Naive thymus-derived CD4-positive, alpha-beta T cell (primary cell): ENCODE results near the gene FANCD2. TPM values are rescaled to one million over a fixed set of nuclear protein-coding genes. Genes with fewer than 3 reads are reported as not detected.

Experiments
- ATAC-seq: fragments of 150-1000 bp; cut with Tn5 transposase; 2 replicates; pipeline ENCODE4 v1.10.0; 2021; ENCODE audit warnings: mild to moderate bottlenecking, moderate library complexity
- CTCF ChIA-PET: fragments of 350-600 bp; sonication (Branson Sonifier 250); formaldehyde crosslinking; loops from one replicate; lab custom pipeline; 2021; ENCODE audit warnings: antibody characterized with exemption; lab: Charles Lee
- POLR2A ChIA-PET: fragments of 350-600 bp; sonication (Branson Sonifier 250); formaldehyde crosslinking; loops from one replicate; lab custom pipeline; 2021; ENCODE audit warnings: antibody characterized with exemption, inconsistent platforms; lab: Charles Lee
- DNase-seq, 9 donors: peaks; one replicate each; pipeline versions ENCODE4 v3.0.0 to v3.0.0-alpha.2; 2020 to 2022; ENCODE audit warnings: mixed read lengths in 1 of 9
- H3K27ac ChIP-seq: one replicate; pipeline ENCODE4 v1.7.0; 2013; ENCODE audit warnings: mild to moderate bottlenecking, low read depth, low read length, moderate library complexity
- H3K27me3 ChIP-seq, 2 donors: one replicate each; pipeline ENCODE4 v1.7.0; 2013; ENCODE audit warnings: low read length in 2 of 2, mild to moderate bottlenecking in 2 of 2, moderate library complexity in 2 of 2; ENCODE audit not compliant: control insufficient read depth in 2 of 2, insufficient read depth in 2 of 2
- H3K36me3 ChIP-seq, 3 experiments: 1 replicate in 2 of 3; 2 replicates in 1 of 3; pipeline ENCODE4 v1.7.0; 2013; ENCODE audit warnings: low read length in 3 of 3, mild to moderate bottlenecking in 3 of 3, moderate library complexity in 1 of 3; ENCODE audit not compliant: insufficient read depth in 3 of 3, control insufficient read depth in 2 of 3
- H3K4me1 ChIP-seq, 2 donors: one replicate each; pipeline ENCODE4 v1.7.0; 2013; ENCODE audit warnings: low read length in 2 of 2, mild to moderate bottlenecking in 2 of 2, moderate library complexity in 1 of 2; ENCODE audit not compliant: control insufficient read depth in 2 of 2, insufficient read depth in 2 of 2
- H3K4me3 ChIP-seq: 2 replicates; pipeline ENCODE4 v1.7.0; 2013; ENCODE audit warnings: mild to moderate bottlenecking, low read length
- H3K9me3 ChIP-seq, 3 experiments: 1 replicate in 2 of 3; 2 replicates in 1 of 3; pipeline ENCODE4 v1.7.0; 2013; ENCODE audit warnings: low read length in 3 of 3; ENCODE audit not compliant: control insufficient read depth in 2 of 3
- H3K27ac Mint-ChIP-seq, 9 donors: one replicate each; pipeline ENCODE4 v1.8.0; 2020 to 2022; ENCODE audit warnings: mixed read lengths in 9 of 9, mild to moderate bottlenecking in 8 of 9, moderate library complexity in 5 of 9, inconsistent platforms in 2 of 9
- H3K27me3 Mint-ChIP-seq, 5 donors: one replicate each; pipeline ENCODE4 v1.8.0; 2021 to 2022; ENCODE audit warnings: mixed read lengths in 5 of 5, mild to moderate bottlenecking in 1 of 5
- H3K36me3 Mint-ChIP-seq, 5 donors: one replicate each; pipeline ENCODE4 v1.8.0; 2020 to 2022; ENCODE audit warnings: mixed read lengths in 5 of 5, mild to moderate bottlenecking in 3 of 5, inconsistent platforms in 1 of 5
- H3K4me1 Mint-ChIP-seq, 7 donors: one replicate each; pipeline ENCODE4 v1.8.0; 2020 to 2022; ENCODE audit warnings: mixed read lengths in 7 of 7, mild to moderate bottlenecking in 3 of 7, inconsistent platforms in 1 of 7
- H3K4me3 Mint-ChIP-seq, 10 donors: one replicate each; pipeline ENCODE4 v1.8.0; 2020 to 2022; ENCODE audit warnings: mild to moderate bottlenecking in 10 of 10, mixed read lengths in 10 of 10, moderate library complexity in 6 of 10, inconsistent platforms in 2 of 10
- H3K9me3 Mint-ChIP-seq, 11 donors: one replicate each; pipeline ENCODE4 v1.8.0; 2020 to 2022; ENCODE audit warnings: mixed read lengths in 11 of 11, mild to moderate bottlenecking in 4 of 11, inconsistent platforms in 1 of 11, moderate library complexity in 1 of 11
- intact Hi-C, 2 donors: fragments of 100-400 bp; cut with micrococcal nuclease; formaldehyde crosslinking; loops; one replicate each; pipeline ENCODE4 v1.15.1; 2023
- polyA plus RNA-seq, 2 donors: library from polyadenylated mRNA; unstranded; fragments of 300-500 nt; fragmentation: Illumina TruSeq; gene quantifications; one replicate each; pipeline ENCODE4 v1.2.3, GENCODE V29; 2021
- total RNA-seq, 6 experiments: library from RNA in 5 of 6; stranded (reverse) in 5 of 6; gene quantifications; 1 replicate in 5 of 6; 2 replicates in 1 of 6; pipeline ENCODE4 v1.2.3 and lab custom pipeline; 2021 to 2026

FANCD2 gene
- total RNA-seq (10 to 100 TPM; 18.3 to 41.5 (median 34.1) TPM), polyA plus RNA-seq (1 to 10 TPM; 3.3 to 5.1 TPM), total RNA-seq (lab: John Stamatoyannopoulos, UW) (38.5 reads per million, percentile 65 among the genes with 10 or more reads in this experiment)

DNA sequence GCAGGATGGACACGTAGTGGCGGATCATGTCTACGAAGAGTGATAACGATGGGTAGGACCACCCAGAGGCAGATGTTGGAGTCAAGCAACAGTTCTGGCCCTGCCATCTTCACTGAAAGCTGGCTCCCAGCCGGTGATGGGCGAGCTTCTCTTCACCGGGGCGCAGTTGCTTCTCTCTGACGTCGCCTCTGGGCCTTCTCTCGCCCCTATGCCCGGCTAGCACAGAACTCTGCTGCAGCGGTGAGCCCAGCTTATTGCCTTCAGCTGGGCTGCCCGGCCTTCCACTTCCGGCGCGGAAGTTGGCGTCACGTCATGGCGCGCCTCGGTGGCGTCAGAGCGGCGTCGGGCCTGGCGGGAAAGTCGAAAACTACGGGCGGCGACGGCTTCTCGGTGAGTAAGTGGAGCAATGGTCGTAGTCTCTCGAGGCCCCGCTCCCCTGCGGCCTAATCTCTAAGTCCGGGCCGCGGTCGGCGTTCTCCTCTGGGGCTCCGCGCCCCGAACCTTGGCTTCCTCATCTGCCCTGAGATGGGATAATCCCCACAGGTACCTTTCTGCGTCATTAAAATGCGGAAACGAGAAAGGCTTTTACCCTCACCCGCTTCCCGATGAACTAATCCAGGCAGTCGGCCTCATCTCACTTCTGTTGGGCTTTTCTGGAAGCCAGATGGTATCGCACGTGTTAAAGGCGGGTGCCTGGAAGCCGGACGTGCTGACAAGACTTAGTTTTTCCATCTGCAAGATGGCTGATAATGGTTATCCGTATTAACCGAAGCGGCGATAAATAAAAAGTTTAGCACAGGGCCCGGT lies at the start of gene FANCD2:
FANCD2 (plus strand) TSS at position 354 of the 807 bp plus-strand sequence. CDS start 2,221 bp downstream, outside the sequence.
- peak within 1 kb of the TSS; percentile 96 for H3K4me3 ChIP-seq
- Mint-ChIP-seq H3K9me3 (no peaks in the 10 kb centered on the region), H3K27me3 (no peaks in the 10 kb centered on the region), H3K36me3 (peaks cover 3 to 26% (median 11%) of the 10 kb centered on the region in 5 donors), H3K4me1 (peaks cover 0 to 45% (median 29%) of the 10 kb centered on the region in 7 donors), H3K4me3 (peak within 1 kb of the TSS; percentile 93 to 99 (median 96)), H3K27ac (peak within 1 kb of the TSS; percentile 86 to 98 (median 97))
- ChIA-PET POLR2A (interaction anchor here (0.7 to 1.7 kb wide), 9 partner anchors 19 to 222 kb away, joined by 3 to 8 read pairs (median 5); partner anchors contain the start of genes CRELD1, EMC3 and TATDN2), CTCF (interaction anchor here (1.3 kb wide), 1 partner anchor 93 kb away, joined by 4 read pairs; no protein-coding TSS in a partner anchor)
- H3K9me3 ChIP-seq, result no peaks in the 10 kb centered on the region
- DNase-seq, result peak; percentile 88 to 99 (median 94)
- peaks cover 4 to 32% (median 9%) of the 10 kb centered on the region in 3 experiments for H3K36me3 ChIP-seq
- ATAC-seq, result peak; percentile 95
- intact Hi-C loops, result loop anchor here (1.0 to 10.0 kb wide), 18 partner anchors 15 to 1246 kb away; partner anchors contain the start of genes BRK1 (in 2 of the 2), CRELD1 (in 2 of the 2), SEC13 (in 2 of the 2) and VHL (in 2 of the 2)
- H3K4me1 ChIP-seq, result peaks cover 11 to 13% of the 10 kb centered on the region in 2 donors
- no peaks in the 10 kb centered on the region for H3K27me3 ChIP-seq
- H3K27ac ChIP-seq, result peak within 1 kb of the TSS; percentile 89

DNA sequence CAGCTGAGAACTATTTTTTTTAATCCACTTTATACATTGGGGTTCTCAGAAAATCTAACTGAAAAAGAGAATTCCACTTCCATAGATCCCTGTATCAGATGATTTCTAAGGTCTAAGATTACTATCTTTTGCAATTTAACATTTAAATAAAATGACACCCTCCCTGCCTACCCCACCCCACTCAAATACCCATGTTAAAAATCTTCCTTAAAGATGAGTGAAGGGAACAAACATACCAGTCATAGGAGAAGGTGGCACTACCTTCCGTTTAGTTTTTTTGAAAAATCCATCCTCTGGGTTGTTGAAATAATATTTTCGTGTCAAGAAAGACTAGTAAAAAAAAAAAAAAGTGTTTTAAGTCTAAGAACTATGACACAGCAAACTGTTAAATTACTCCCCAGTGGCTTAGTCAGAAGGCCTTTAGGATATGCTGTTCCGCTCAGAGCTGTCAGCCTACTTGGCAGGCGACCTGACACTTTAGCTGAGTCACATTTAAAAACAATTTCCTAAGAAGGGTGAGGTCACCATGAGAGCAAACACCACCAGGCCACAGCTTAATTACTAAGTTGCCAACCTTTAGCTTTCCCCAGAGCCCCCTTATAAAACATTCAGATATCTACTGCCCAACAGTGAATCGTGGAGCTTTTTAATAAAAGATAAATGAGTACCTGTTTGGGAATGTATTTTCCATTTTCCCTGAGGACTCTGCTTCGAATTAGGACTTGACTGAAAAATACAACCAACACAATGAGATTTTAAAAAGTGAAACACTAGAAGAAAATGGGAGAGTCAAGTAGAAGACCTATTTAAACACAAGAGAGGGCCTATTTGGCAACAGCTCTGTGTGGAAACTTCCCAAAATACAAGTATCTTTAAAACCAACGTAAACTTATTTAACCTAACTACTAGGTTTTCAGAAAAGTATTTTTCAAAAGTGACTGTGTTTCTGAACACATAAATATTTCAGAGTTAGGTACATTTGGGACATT lies 49.2 kb upstream of the FANCD2 start:
- H3K27me3 Mint-ChIP-seq, result no peaks in the 10 kb centered on the region
- H3K36me3 ChIP-seq, result peaks cover 4 to 64% (median 10%) of the 10 kb centered on the region in 3 experiments
- intact Hi-C loops, result no loop called here
- no peak overlapping the region for H3K4me3 Mint-ChIP-seq
- no peak for DNase-seq
- H3K9me3 Mint-ChIP-seq, result no peaks in the 10 kb centered on the region
- peak; percentile 90 for ATAC-seq
- POLR2A ChIA-PET, result interaction anchor here (2.2 kb wide), 1 partner anchor 9 kb away, joined by 7 read pairs; the partner anchor contains the start of gene EMC3
- peaks cover 6 to 22% (median 7%) of the 10 kb centered on the region in 7 donors for H3K4me1 Mint-ChIP-seq
- CTCF ChIA-PET, result no interaction called here
- no peaks in the 10 kb centered on the region for H3K4me1 ChIP-seq
- H3K27me3 ChIP-seq, result no peaks in the 10 kb centered on the region
- H3K27ac ChIP-seq, result no peak overlapping the region
- H3K36me3 Mint-ChIP-seq, result peaks cover 13 to 34% (median 20%) of the 10 kb centered on the region in 5 donors
- H3K27ac Mint-ChIP-seq, result peak overlapping the region in 2 of 9 donors; percentile 50
- H3K4me3 ChIP-seq, result no peak overlapping the region
- no peaks in the 10 kb centered on the region for H3K9me3 ChIP-seq

DNA sequence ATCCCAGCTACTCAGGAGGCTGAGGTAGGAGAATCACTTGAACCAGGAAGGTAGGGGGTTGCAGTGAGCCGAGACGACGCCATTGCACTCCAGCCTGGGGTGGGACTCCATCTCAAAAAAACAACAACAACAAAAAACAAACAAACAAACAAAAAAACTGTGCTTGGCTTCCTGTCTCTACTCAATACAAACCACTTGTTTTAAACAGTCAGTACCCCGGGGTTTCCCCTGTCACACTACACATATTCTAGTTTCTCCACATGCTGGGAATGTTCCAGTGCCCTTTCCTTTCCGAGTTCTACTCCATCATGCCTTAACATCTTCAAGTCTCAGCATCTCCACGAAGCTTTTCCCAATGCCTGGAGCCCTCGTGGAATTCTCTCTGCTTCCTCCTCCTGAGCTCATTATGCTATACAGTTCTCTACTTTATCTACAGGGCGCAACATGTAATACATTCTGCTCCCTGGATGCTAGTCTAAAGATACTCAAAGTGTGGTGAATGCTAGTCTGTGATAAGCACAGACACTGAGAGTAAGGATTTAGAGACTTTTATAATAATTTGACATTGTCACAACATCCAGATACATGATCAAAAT lies 47.4 kb upstream of the FANCD2 start:
- H3K4me1 ChIP-seq, result no peaks in the 10 kb centered on the region
- Mint-ChIP-seq H3K4me3 (no peak overlapping the region), H3K27ac (peak overlapping the region in 1 of 9 donors; percentile 62), H3K36me3 (peaks cover 11 to 28% (median 15%) of the 10 kb centered on the region in 5 donors), H3K27me3 (no peaks in the 10 kb centered on the region), H3K9me3 (no peaks in the 10 kb centered on the region), H3K4me1 (peaks cover 6 to 28% (median 17%) of the 10 kb centered on the region in 7 donors)
- POLR2A ChIA-PET, result interaction anchor here (0.6 kb wide), 2 partner anchors 14 to 68 kb away, joined by 3 to 4 read pairs; no protein-coding TSS in a partner anchor
- H3K4me3 ChIP-seq, result no peak overlapping the region
- ATAC-seq (no peak), DNase-seq (no peak)
- H3K9me3 ChIP-seq, result no peaks in the 10 kb centered on the region
- H3K36me3 ChIP-seq, result peaks cover 4 to 48% (median 4%) of the 10 kb centered on the region in 3 experiments
- no peak overlapping the region for H3K27ac ChIP-seq
- H3K27me3 ChIP-seq, result no peaks in the 10 kb centered on the region
- CTCF ChIA-PET, result no interaction called here
- intact Hi-C loops, result no loop called here

DNA sequence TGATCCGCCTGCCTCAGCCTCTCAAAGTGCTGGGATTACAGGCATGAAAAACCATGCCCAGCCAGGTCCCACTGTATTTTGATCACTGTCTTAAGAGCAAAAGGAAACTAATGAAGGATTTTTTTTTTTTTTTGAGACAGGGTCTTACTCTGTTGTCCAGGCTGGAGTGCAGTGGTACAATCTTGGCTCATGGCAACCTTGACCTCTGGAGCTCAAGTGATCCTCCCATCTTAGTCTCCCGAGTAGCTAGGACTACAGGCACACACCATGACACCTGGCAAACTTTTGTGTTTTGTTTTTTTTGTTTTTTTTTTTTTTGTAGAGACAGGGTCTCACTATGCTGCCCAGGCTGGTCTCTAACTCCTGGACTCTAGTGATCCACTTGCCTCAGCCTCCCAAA lies 46.0 kb upstream of the FANCD2 start:
- Histone ChIP-seq H3K4me1 (peaks cover 0 to 3% of the 10 kb centered on the region in 2 donors), H3K36me3 (peaks cover 0 to 37% (median 4%) of the 10 kb centered on the region in 3 experiments), H3K4me3 (no peak overlapping the region), H3K27me3 (no peaks in the 10 kb centered on the region), H3K27ac (no peak overlapping the region), H3K9me3 (no peaks in the 10 kb centered on the region)
- ChIA-PET POLR2A (no interaction called here), CTCF (interaction anchor here (0.6 to 0.7 kb wide), 2 partner anchors 106 to 306 kb away, joined by 3 to 4 read pairs; no protein-coding TSS in a partner anchor)
- H3K4me1 Mint-ChIP-seq, result peaks cover 6 to 28% (median 23%) of the 10 kb centered on the region in 7 donors
- intact Hi-C loops, result no loop called here
- H3K9me3 Mint-ChIP-seq, result no peaks in the 10 kb centered on the region
- DNase-seq (no peak), ATAC-seq (no peak)
- no peak overlapping the region for H3K4me3 Mint-ChIP-seq
- no peaks in the 10 kb centered on the region for H3K27me3 Mint-ChIP-seq
- H3K27ac Mint-ChIP-seq, result no peak overlapping the region
- H3K36me3 Mint-ChIP-seq, result peaks cover 8 to 24% (median 11%) of the 10 kb centered on the region in 5 donors

DNA sequence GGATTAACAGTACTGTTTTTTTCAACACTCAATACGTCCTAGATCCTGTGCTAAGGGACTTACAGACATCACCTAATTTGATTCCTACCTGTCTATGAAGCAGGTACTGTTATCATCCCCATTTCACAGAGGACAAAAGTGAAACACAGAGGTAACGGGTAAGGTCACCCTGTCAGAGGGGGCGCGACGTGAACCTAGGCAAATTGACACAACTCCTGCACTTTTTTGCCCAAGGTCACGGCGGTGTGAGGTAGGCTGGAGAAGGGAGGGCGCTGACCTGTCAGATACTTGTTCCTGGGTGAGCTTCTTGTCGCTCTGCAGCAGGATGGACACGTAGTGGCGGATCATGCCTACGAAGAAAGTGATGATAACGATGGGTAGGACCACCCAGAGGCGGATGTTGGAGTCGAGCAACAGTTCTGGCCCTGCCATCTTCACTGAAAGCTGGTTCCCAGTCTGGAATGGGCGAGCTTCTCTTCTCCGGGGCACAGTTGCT lies 40.0 kb upstream of the FANCD2 start:
- ATAC-seq (peak; percentile 52), DNase-seq (no peak)
- CTCF ChIA-PET, result interaction anchor here (0.6 to 1.2 kb wide), 4 partner anchors 10 to 277 kb away, joined by 3 read pairs; no protein-coding TSS in a partner anchor
- Mint-ChIP-seq H3K36me3 (peaks cover 0 to 3% (median 0%) of the 10 kb centered on the region in 5 donors), H3K27me3 (no peaks in the 10 kb centered on the region), H3K4me1 (peaks cover 0 to 48% (median 35%) of the 10 kb centered on the region in 7 donors), H3K9me3 (peaks cover 0 to 4% (median 0%) of the 10 kb centered on the region in 11 donors), H3K27ac (peak overlapping the region; percentile 95 to 100 (median 98)), H3K4me3 (peak overlapping the region; percentile 95 to 99 (median 98))
- POLR2A ChIA-PET, result interaction anchor here (0.6 to 2.9 kb wide), 14 partner anchors 9 to 1614 kb away, joined by 3 to 24 read pairs (median 4); partner anchors contain the start of genes CRELD1, FANCD2, JAGN1 and TATDN2
- peaks cover 13 to 15% of the 10 kb centered on the region in 2 donors for H3K4me1 ChIP-seq
- H3K9me3 ChIP-seq, result no peaks in the 10 kb centered on the region
- intact Hi-C loops, result loop anchor here (1.0 to 5.0 kb wide), 16 partner anchors 25 to 335 kb away; partner anchors contain the start of genes BRK1 (in 2 of the 2), CRELD1 (in 2 of the 2), JAGN1 (in 2 of the 2) and TADA3 (in 2 of the 2)
- peak overlapping the region; percentile 96 for H3K27ac ChIP-seq
- H3K27me3 ChIP-seq, result no peaks in the 10 kb centered on the region
- peak overlapping the region; percentile 100 for H3K4me3 ChIP-seq
- peaks cover 0 to 8% (median 0%) of the 10 kb centered on the region in 3 experiments for H3K36me3 ChIP-seq
